ENCODE measurements around the gene KANSL1.

Gene KANSL1

DNA sequence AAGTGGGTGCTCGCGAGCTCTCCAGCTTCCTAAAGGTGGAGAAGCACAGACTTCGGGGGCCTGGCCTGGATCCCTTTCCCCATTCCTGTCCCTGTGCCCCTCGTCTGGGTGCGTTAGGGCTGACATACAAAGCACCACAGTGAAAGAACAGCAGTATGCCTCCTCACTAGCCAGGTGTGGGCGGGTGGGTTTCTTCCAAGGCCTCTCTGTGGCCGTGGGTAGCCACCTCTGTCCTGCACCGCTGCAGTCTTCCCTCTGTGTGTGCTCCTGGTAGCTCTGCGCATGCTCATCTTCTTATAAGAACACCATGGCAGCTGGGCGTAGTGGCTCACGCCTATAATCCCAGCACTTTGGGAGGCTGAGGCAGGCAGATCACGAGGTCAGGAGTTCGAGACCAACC lies 196.1 kb downstream of the KANSL1 start:
- no peak for DNase-seq (ENCODE audit: low spot score)

DNA sequence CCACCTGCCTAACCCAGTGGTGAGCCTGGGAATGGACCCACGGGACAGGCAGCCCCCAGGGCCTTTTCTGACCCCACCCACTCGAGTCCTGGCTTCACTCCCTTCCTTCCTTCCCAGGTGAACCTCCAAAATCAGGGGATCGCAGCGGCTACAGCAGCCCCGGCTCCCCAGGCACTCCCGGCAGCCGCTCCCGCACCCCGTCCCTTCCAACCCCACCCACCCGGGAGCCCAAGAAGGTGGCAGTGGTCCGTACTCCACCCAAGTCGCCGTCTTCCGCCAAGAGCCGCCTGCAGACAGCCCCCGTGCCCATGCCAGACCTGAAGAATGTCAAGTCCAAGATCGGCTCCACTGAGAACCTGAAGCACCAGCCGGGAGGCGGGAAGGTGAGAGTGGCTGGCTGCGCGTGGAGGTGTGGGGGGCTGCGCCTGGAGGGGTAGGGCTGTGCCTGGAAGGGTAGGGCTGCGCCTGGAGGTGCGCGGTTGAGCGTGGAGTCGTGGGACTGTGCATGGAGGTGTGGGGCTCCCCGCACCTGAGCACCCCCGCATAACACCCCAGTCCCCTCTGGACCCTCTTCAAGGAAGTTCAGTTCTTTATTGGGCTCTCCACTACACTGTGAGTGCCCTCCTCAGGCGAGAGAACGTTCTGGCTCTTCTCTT lies 196.8 kb downstream of the KANSL1 start:
- no peak for DNase-seq (ENCODE audit: low spot score)

- DNase-seq (ENCODE audit: low spot score) = no peak
Measured at GRCh38 chr17:45995627-45996270, 197.5 kb downstream of the KANSL1 start.

GRCh38 chr17:45994987-45995386 lies 198.2 kb downstream of the KANSL1 start:
- DNase-seq (ENCODE audit: low spot score) = no peak

GRCh38 chr17:45993962-45994627 lies 199.1 kb downstream of the KANSL1 start:
- DNase-seq (ENCODE audit: low spot score) = no peak

DNA sequence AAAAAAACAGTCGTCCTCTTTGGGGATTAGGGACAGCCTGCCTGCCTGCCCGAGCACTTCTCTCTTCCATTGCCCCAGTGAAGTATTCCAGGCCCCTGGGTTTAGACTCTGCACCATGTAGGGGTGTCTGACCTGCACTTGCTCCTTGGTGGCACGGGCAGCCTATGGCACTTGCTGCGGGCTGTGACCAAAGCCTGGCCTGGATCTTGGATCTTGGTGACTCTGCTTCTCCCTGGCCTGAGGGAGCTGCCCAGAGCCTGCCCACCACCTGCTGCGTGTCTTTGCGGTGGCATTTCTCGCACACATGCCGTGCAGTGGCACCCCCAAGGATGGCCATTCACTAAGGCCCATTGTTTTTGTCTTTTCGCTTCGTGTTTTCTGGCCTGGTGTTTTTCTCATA lies 200.3 kb downstream of the KANSL1 start:
- no peak for DNase-seq (ENCODE audit: low spot score)

- DNase-seq (ENCODE audit: low spot score) = no peak
Measured at GRCh38 chr17:45992175-45992574, 201.1 kb downstream of the KANSL1 start.

DNA sequence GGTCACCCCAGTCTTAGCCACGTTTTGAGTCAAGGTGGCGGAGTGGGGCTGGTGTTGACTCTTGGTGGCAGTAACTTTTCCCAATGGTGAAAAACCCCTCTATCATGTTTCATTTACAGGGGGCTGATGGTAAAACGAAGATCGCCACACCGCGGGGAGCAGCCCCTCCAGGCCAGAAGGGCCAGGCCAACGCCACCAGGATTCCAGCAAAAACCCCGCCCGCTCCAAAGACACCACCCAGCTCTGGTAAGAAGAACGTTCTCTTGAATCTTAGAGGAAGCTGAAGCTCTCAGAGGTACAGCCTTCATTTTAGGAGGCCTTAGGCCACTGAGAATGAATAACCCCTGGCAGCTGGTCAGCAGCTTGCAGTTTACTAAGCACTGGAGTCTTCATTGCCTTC lies 201.9 kb downstream of the KANSL1 start:
- DNase-seq (ENCODE audit: low spot score) = no peak

DNA sequence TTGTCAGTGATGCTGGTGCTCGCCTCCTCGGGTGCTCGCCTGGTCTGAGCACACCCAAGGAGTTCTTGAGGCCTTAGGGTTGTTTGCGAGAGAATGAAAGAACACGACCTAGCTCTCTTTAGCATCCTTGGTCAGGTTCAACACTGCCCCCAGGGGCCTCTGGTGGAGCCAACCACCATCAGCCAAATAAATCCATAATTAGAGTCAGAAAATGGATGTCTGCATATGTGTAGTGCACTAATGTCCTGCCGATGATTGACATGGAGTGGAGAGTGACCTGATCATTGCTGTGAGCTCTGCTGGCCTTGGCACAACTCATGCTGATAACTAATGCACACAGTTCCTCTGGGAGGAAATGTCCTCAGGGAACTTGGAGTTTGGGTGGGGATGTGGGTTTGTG lies 202.3 kb downstream of the KANSL1 start:
- DNase-seq (ENCODE audit: low spot score) = no peak

DNA sequence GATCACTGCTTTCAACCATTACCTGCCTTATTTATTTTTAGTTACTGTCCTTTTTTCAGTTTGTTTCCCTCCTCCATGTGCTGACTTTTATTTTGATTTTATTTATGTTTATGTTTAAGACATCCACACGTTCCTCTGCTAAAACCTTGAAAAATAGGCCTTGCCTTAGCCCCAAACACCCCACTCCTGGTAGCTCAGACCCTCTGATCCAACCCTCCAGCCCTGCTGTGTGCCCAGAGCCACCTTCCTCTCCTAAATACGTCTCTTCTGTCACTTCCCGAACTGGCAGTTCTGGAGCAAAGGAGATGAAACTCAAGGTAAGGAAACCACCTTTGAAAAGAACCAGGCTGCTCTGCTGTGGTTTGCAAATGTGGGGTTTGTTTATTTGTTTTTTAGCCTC lies 203.5 kb downstream of the KANSL1 start:
- no peak for DNase-seq (ENCODE audit: low spot score)

GRCh38 chr17:45987706-45988105 lies 205.5 kb downstream of the KANSL1 start:
- DNase-seq (ENCODE audit: low spot score) = no peak

DNA sequence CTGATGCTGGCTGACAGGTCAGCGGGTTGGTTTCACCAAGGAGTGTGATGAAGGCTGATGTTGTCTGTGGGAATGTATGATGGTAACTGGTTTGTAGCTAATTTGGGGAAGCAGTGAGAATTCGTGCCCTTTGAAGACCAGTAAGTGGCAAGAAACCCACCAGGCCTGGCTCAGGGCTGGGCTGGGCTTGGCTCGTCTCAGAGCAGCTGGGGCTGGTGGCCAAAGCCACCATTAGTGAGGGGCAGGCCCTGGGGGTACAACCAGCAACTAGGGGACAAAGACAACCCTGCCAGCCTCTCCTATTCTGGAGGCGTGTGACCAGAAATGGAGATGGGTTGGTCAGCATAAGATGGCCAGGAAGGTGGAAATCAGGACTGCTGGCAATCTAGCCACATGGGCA lies 207.2 kb downstream of the KANSL1 start:
- DNase-seq (ENCODE audit: low spot score) = no peak

DNA sequence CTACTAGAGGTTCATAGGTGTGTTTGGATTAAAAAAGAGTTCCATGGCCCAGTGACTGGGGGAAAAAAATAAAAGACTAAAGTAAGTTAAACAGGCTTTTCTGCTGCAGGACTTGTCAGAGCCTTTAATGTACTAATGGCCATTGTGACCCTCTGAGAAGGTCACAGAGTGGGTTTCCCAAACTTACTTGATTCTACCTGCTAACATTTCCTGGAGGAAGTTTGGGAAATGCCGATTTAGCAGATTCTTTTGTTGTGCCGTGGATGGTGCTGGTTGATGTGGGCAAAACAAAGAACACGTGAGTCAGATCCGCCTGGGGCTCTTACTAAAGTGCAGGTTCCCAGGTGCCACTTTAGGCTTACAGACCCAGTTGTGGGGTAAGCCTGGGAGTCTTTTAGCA lies 207.8 kb downstream of the KANSL1 start:
- DNase-seq (ENCODE audit: low spot score) = no peak

DNA sequence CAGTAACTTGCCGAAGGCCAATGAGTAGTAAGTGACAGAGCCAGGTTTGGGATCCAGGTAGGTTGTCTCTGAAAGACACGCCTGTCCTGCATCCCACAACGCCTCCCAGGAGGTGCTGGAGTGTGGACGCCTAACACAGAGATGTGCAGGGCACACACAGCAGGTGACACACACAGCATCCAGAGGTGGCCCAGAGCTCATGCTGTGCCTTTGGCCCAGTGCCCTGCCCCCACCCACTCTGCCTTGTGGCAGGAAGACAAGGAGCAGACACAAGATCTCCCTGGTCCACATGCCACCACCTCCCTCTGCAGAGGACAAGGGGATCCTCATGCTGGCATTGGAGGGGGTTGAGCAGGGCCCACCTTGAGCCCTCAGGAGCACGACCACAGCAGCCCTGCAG lies 208.9 kb downstream of the KANSL1 start:
- DNase-seq (ENCODE audit: low spot score) = no peak

GRCh38 chr17:45983614-45984310 lies 209.5 kb downstream of the KANSL1 start:
- DNase-seq (ENCODE audit: low spot score) = no peak

- no peak for DNase-seq (ENCODE audit: low spot score)
Measured at GRCh38 chr17:45982791-45983613, 210.2 kb downstream of the KANSL1 start.

- DNase-seq (ENCODE audit: low spot score) = no peak
Measured at GRCh38 chr17:45981306-45981705, 211.9 kb downstream of the KANSL1 start.

DNA sequence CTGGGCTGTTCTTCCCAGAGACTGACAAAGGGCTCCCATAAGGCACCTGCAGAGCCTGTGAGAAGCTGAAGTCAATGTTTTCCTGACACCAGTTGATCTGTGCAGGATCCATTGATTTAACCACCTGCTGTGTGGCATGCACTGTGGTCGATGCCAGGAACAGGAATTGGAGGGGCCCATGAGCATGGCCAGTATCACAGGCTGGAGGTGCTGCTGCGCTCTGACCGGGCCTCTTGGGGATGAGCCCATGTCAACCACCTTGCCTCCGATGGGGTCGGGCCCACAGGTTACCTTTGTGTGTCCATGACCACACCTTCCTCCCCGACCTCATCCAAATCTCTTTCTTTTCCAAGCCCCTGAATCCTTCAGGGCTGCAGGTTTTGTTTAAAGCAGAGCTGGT lies 212.4 kb downstream of the KANSL1 start:
- DNase-seq (ENCODE audit: low spot score) = no peak

All from GM03348 (cell line).